Panc1 (cell line): Measurements from ENCODE around the gene PFN1. TPM values are rescaled to one million over a fixed set of nuclear protein-coding genes. Genes with fewer than 3 reads are reported as not detected.
A peak's percentile ranks its signal among the peaks of the same experiment; 100 is the strongest.

Experiments used
- ATAC-seq: fragments of 200-7000 bp; cut with Tn5 transposase; 2 replicates; pipeline ENCODE4 v1.9.1; 2020; ENCODE audit warnings: mild to moderate bottlenecking, moderate library complexity
- BruUV-seq: library from RNA; stranded (reverse); fragments of 400-500 nt; replicated peaks from 2 replicates; lab custom pipeline; 2021; lab: Mats Ljungman, UMichigan
- CTCF ChIA-PET: fragments of 300-600 bp; sonication (Branson Sonifier 250); formaldehyde crosslinking; loops from one replicate; lab custom pipeline; 2022; ENCODE audit warnings: antibody characterized with exemption; lab: Charles Lee
- POLR2A ChIA-PET: fragments of 300-600 bp; sonication (Branson Sonifier 250); formaldehyde crosslinking; loops from one replicate; lab custom pipeline; 2022; ENCODE audit warnings: antibody characterized with exemption; lab: Charles Lee
- DNase-seq: peaks from one replicate; pipeline ENCODE4 v3.0.0-alpha.2; 2010; ENCODE audit warnings: low read depth, low spot score
- H3K27ac ChIP-seq: 2 replicates; pipeline ENCODE4 v1.5.1; 2011; ENCODE audit warnings: mild to moderate bottlenecking, low read length, inconsistent platforms
- H3K27me3 ChIP-seq: fragments of 200-500 bp; sonication (Bioruptor generic); 2 replicates; pipeline ENCODE4 v1.6.0; 2014; ENCODE audit warnings: low read length, inconsistent platforms; ENCODE audit not compliant: control insufficient read depth, insufficient read depth
- H3K36me3 ChIP-seq: fragments of 200-500 bp; sonication (Bioruptor generic); 2 replicates; pipeline ENCODE4 v1.5.1; 2014; ENCODE audit warnings: inconsistent platforms, mild to moderate bottlenecking, low read length, moderate library complexity; ENCODE audit not compliant: control insufficient read depth, insufficient read depth
- H3K4me1 ChIP-seq: 2 replicates; pipeline ENCODE4 v1.5.1; 2011; ENCODE audit warnings: inconsistent platforms, mild to moderate bottlenecking, low read length, moderate library complexity; ENCODE audit not compliant: control insufficient read depth, insufficient read depth
- H3K4me3 ChIP-seq, 2 experiments: 2 replicates each; pipeline ENCODE4 v1.5.1; 2011 to 2012; ENCODE audit warnings: low read depth in 2 of 2, low read length in 2 of 2, mild to moderate bottlenecking in 2 of 2, inconsistent platforms in 1 of 2, moderate library complexity in 1 of 2
- H3K9me3 ChIP-seq: fragments of 200-500 bp; sonication (Bioruptor generic); 2 replicates; pipeline ENCODE4 v1.5.1; 2014; ENCODE audit warnings: low read depth, mild to moderate bottlenecking, inconsistent platforms, low read length, moderate library complexity; ENCODE audit not compliant: control insufficient read depth, insufficient read depth
- POLR2AphosphoS5 ChIP-seq: IDR thresholded peaks from 2 replicates; pipeline ENCODE4 v1.6.1; 2012; ENCODE audit warnings: mild to moderate bottlenecking, low read depth, low read length, moderate library complexity
- SIN3A ChIP-seq: IDR thresholded peaks from 2 replicates; pipeline ENCODE4 v1.6.1; 2012; ENCODE audit warnings: low read depth, mild to moderate bottlenecking, low read length, moderate library complexity, borderline replicate concordance; ENCODE audit not compliant: insufficient read depth
- TCF7L2 ChIP-seq: IDR thresholded peaks from 2 replicates; pipeline ENCODE4 v1.6.1; 2011; ENCODE audit warnings: mild to moderate bottlenecking, low read depth, low read length, inconsistent platforms
- in situ Hi-C: cut with HindIII; loops from 2 replicates; pipeline ENCODE4 v1.10.0; 2016; ENCODE audit warnings: low sequenced_read_pairs, low pct_unique_long_range_greater_than_20kb
- intact Hi-C: fragments of 100-400 bp; cut with micrococcal nuclease; formaldehyde crosslinking; loops from one replicate; pipeline ENCODE4 v1.10.0; 2022; ENCODE audit not compliant: unreplicated experiment
- total RNA-seq: library from RNA; stranded (reverse); gene quantifications from one replicate; pipeline ENCODE4 v1.2.1, GENCODE V29; 2021; ENCODE audit not compliant: unreplicated experiment
- TF ChIP-seq, protein P1 (sequence below), 2 experiments: IDR thresholded peaks; 2 replicates each; pipeline ENCODE4 v1.6.1; 2011 to 2012; ENCODE audit warnings: low read depth in 2 of 2, control low read depth in 1 of 2, low read length in 1 of 2, mild to moderate bottlenecking in 1 of 2, moderate library complexity in 1 of 2; ENCODE audit not compliant: insufficient read depth in 1 of 2
- TF ChIP-seq, protein P2 (sequence below): fragments of 450-650 bp; IDR thresholded peaks from 2 replicates; pipeline ENCODE4 v1.5.1; 2017; ENCODE audit warnings: mild to moderate bottlenecking

Gene PFN1
- total RNA-seq, 1 experiment from 2014 or later: 1,074 TPM

DNA sequence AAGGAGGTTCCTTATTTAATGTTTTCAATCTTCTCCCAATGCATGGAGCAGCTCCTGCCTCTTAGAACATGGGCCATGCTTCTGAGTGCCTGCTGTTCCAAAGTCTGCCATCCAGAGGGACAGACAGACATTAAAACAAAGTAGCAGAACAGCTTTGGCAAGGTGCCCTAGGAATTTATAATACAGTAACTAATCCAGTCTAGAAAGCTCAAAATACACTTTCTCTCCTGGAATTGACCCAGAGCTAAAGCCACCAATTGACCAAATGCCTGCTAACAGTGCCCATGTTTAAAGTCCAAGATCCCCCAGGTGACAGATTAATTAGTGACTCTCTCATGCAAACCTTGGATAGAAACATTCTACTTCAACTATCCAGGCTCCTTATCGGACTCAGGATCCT lies 34.3 kb downstream of the PFN1 start:
- TF ChIP-seq SIN3A (no peak), POLR2AphosphoS5 (no peak), TCF7L2 (no peak)
- TF ChIP-seq, protein P1, sequence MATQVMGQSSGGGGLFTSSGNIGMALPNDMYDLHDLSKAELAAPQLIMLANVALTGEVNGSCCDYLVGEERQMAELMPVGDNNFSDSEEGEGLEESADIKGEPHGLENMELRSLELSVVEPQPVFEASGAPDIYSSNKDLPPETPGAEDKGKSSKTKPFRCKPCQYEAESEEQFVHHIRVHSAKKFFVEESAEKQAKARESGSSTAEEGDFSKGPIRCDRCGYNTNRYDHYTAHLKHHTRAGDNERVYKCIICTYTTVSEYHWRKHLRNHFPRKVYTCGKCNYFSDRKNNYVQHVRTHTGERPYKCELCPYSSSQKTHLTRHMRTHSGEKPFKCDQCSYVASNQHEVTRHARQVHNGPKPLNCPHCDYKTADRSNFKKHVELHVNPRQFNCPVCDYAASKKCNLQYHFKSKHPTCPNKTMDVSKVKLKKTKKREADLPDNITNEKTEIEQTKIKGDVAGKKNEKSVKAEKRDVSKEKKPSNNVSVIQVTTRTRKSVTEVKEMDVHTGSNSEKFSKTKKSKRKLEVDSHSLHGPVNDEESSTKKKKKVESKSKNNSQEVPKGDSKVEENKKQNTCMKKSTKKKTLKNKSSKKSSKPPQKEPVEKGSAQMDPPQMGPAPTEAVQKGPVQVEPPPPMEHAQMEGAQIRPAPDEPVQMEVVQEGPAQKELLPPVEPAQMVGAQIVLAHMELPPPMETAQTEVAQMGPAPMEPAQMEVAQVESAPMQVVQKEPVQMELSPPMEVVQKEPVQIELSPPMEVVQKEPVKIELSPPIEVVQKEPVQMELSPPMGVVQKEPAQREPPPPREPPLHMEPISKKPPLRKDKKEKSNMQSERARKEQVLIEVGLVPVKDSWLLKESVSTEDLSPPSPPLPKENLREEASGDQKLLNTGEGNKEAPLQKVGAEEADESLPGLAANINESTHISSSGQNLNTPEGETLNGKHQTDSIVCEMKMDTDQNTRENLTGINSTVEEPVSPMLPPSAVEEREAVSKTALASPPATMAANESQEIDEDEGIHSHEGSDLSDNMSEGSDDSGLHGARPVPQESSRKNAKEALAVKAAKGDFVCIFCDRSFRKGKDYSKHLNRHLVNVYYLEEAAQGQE (IDR thresholded peaks at IDR 0.05; ENCODE audit: insufficient read depth in 1 of 2, low read depth in 2 of 2, low read length in 1 of 2): no peak
- TF ChIP-seq, protein P2, sequence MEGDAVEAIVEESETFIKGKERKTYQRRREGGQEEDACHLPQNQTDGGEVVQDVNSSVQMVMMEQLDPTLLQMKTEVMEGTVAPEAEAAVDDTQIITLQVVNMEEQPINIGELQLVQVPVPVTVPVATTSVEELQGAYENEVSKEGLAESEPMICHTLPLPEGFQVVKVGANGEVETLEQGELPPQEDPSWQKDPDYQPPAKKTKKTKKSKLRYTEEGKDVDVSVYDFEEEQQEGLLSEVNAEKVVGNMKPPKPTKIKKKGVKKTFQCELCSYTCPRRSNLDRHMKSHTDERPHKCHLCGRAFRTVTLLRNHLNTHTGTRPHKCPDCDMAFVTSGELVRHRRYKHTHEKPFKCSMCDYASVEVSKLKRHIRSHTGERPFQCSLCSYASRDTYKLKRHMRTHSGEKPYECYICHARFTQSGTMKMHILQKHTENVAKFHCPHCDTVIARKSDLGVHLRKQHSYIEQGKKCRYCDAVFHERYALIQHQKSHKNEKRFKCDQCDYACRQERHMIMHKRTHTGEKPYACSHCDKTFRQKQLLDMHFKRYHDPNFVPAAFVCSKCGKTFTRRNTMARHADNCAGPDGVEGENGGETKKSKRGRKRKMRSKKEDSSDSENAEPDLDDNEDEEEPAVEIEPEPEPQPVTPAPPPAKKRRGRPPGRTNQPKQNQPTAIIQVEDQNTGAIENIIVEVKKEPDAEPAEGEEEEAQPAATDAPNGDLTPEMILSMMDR: no peak
- no peaks in the 10 kb centered on the region for H3K36me3 ChIP-seq
- no peaks in the 10 kb centered on the region for H3K27me3 ChIP-seq
- no TSS peak for BruUV-seq
- no peak for DNase-seq
- ChIA-PET CTCF (no interaction called here), POLR2A (interaction anchor here (0.6 kb wide), 1 partner anchor 110 kb away, joined by 3 read pairs; no protein-coding TSS in a partner anchor)
- no peaks in the 10 kb centered on the region for H3K9me3 ChIP-seq
- in situ Hi-C loops (no loop called here), intact Hi-C loops (no loop called here)
- H3K27ac ChIP-seq: no peak overlapping the region
- H3K4me1 ChIP-seq: no peaks in the 10 kb centered on the region
- no peak for ATAC-seq
- H3K4me3 ChIP-seq: no peak overlapping the region

DNA sequence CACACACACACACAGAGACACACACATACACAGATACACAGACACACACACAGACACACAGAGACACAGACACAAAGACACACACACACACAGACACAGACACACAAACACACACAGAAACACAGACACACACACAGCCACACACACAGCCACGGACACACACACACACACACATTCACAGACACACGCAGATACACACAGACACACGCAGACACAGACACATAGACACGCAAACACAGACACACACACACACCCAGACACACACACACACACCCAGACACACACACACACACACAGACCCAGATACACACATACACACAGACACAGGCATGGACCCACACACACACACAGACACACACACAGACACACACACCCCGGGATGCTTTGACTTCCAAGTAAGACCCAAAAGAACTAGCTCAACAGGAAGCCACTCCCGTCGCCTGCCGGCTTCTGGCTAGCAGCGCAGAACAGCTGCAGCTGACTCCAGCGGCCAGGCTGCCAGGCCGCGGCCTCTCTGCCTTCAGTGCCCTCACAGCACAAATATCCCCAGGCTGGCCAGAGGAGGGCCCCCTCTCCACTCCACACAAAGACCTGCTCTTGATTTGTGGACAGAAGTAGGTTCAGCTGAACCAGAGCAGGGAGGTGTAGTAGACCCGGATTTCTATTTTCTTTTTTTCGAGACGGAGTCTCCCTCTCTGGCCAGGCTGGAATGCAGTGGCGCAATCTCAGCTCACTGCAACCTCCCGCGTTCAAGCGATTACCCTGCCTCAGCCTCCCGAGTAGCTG lies 39.4 kb downstream of the PFN1 start:
- peaks cover 8% of the 10 kb centered on the region; the same call in 1 of the 2 replicates for H3K4me1 ChIP-seq
- H3K4me3 ChIP-seq: no peak overlapping the region
- DNase-seq: peak; percentile 65
- TF ChIP-seq, protein P2: peak; percentile 90
- TF ChIP-seq POLR2AphosphoS5: no peak
- no peaks in the 10 kb centered on the region for H3K27me3 ChIP-seq
- H3K27ac ChIP-seq: peak overlapping the region; percentile 34; the same call in 1 of the 2 replicates
- ChIA-PET POLR2A (no interaction called here), CTCF (interaction anchor here (0.6 to 1.1 kb wide), 3 partner anchors 10 to 28 kb away, joined by 3 to 4 read pairs (median 4); partner anchors contain the start of gene C17orf107)
- no peaks in the 10 kb centered on the region for H3K36me3 ChIP-seq
- no peaks in the 10 kb centered on the region for H3K9me3 ChIP-seq
- in situ Hi-C loops: no loop called here
- no TSS peak for BruUV-seq
- intact Hi-C loops: no loop called here
- peak; percentile 96 for ATAC-seq
